HG03196 (cell line): ENCODE measurements around the gene C5.
"Not testable (repeated sequence)": the region's sequence is repeated elsewhere in the genome, so short reads cannot be mapped to it uniquely, and the experiment has no call there.

Source experiments
- ATAC-seq: cut with Tn5 transposase; IDR thresholded peaks from one replicate; pipeline ENCODE4 v1.9.1; 2021; ENCODE audit not compliant: unreplicated experiment

Gene C5

DNA sequence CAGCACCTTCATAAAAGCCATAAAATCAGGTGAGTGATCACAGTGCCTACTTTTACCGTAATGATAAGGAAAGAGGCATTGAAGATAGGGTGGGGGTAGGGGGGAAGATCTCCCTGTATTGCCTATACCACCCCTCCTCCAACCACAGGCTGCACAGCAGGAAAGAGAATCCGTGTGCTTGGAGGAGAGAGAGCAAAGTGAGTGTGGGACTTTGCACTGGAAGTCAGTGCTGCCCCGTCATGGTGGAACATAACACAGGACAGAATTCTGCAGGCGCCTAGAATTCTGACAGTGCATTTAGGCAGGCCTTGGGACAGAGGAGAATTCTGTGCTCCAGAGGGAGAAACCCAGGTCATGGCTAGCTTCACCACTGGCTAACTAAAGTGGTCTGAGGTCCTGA, 3.5 kb upstream of the C5 start:
- no peak for ATAC-seq

DNA sequence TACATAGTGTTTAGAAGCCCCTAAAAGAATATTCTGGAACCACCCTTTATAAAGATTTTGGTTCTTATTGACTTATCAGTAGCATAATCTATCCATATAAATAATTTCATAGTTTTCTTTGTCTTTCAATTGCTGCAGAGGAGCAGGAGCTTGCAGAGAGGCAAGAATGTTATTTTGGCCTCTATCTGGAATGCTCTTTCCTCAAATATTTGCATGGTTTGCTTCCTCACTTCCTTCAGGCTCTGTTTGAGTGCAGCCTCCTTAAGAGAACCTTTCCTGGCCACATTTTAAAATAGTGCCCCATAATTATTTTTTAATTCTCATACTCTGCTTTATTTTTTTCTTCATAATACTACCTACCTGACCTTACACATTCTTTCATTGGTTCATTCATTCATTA, 1.5 kb downstream of the C5 start:
- no peak for ATAC-seq

DNA sequence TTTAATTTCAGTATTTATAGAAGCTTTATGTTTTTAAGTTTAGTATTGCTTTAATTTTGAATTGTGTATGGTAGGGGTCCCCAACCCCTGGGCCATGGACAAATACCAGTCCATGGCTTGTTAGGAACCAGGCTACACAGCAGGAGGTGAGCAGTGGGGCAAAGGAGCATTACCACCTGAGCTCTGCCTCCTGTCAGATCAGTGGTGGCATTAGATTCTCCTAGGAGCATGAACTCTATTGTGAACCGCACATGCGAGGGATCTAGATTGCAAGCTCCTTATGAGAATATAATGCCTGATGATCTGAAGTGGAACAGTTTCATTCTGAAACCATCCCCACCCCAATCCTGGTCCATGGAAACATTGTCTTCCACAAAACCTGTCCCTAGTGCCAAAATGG, 1.9 kb downstream of the C5 start:
- ATAC-seq = no peak

DNA sequence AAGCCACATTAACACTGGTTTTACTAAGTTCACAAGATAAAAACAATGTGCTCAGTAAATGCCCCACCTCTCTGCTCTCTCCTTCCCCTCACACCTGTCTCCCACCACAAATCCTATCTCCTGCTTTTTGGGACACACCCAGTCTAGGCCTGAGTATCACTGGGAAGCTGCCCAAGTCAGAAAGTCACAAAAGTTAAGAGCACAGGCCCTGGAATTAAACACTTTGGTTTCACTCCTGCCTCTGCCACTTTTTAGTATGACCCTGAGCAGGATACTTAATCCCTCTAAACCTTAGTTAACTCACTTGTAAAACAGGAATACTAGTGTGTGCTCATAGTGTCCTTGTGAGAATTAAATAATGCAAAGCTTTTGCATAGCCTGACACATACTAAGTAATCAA, 11.3 kb downstream of the C5 start:
- no peak for ATAC-seq

DNA sequence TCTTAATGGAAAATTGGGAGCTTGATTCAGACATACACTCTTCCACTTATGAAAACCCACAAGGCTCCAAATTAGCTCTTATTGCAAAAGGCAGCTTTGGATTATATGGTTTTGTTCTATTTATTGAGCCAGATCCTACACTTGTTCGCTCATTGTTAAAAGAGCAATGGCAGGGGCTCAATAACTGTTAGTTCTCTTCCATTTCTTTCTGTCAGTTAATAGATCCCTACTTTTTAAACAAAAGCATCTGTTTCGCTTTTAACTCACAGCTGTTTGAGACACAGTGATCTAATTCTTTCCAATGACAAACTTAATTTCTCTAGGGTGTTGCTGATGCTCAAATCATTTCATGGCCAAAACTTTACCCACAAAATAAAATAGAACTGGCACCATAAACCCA, 11.7 kb downstream of the C5 start:
- ATAC-seq = no peak

DNA sequence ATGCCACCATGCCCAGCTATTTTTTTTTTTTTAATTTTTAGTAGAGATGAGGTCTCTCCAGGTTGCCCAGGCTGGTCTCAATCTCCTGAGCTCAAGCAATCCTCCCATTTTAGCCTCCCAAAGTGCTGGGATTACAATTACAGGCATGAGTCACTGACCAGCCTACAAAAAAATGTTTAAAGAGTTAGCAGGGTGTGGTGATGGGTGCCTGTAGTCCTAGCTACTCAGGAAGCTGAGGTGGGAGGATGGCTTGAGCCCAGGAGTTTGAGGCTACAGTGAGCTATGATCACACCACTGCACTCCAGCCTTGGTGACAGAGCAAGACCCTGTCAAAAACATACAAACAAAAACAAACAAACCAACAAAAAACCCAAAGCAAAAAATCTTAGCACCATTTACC, 14.4 kb downstream of the C5 start:
- ATAC-seq = not testable (repeated sequence)

DNA sequence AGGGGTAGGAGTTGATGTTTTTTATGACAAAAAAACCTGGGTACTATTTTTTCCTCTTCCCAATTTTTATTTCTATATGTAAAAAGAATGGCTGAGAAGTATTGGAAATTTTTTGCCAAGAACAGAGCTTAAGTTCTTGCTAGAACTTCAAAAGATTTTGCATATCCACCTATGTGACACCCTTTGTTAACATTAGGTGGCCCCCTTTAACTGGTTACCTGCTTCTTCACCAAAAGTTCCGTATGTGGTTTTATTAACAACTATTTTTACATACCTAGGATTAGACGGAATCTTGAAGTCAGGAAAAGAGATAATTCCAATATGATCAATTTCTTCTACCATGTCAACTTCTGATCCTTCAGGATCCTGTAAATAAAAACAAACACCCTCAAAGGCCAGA, 15.5 kb downstream of the C5 start:
- no peak for ATAC-seq

DNA sequence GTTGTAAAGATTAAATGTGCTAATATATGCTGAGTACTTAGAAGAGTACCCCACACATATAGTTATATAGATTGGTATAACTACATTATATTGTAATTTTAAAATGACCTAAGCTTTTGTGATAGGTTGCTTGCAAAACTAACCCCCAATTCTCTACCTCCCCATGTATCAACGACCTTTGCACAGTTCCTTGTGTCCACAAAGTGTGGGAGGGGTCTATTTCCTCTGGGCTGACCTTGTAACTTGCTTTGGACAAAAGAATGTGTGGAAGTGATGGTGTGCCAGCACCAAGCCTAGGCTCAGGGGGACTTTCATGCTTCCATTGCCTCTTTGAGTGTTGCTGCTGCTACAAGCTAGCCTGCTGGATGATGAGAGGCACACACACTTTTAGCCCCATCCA, 20.6 kb downstream of the C5 start:
- ATAC-seq = no peak

DNA sequence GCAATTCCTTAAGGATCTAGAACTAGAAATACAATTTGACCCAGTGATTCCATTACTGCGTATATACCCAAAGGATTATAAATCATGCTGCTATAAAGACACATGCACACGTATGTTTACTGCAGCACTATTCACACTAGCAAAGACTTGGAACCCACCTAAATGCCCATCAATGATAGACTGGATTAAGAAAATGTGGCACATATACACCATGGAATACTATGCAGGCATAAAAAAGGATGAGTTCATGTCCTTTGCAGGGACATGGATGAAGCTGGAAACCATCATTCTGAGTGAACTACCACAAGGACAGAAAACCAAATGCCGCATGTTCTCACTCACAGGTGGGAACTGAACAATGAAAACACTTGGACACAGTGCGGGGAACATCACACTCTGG, 21.8 kb downstream of the C5 start:
- ATAC-seq = not testable (repeated sequence)

DNA sequence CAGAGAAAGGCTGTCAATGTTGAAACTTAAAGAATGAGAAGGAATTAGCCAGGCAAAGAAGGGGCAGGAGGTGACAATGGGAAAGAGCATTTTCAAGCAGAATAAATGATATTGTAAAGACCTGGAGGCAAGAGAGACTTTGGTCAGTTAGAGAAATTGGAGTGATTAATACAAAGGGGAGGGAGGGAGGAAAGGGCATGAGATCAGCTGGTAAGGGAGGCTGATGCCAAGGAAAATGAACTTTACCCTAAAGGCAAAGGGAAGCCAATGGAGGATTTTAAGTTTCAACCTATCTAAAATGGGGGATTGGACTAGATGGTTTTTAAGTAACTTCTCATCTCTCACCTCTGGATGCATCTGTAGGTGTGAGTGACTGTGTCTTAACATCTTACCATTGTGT, 23.3 kb downstream of the C5 start:
- no peak for ATAC-seq

DNA sequence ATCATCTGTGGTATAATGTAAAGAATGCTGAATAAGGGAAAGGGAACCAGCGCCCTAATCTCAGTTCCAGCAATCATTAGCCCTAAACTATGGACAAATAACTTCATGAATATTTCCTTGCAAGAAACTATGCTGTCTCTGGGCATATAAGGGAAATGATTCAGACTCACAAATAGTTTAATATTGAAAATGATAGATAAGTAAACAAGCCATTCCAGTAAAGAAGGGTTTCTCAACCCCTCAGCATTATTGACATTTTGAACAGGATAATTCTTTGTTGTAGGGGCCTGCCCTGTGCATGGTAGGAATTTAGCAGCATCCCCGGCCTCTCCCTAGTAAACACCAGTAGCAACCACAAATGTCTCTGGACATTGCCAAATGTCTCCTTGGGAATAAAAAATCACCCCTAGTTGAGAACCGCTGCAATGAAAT, 23.8 kb downstream of the C5 start:
- ATAC-seq = no peak

DNA sequence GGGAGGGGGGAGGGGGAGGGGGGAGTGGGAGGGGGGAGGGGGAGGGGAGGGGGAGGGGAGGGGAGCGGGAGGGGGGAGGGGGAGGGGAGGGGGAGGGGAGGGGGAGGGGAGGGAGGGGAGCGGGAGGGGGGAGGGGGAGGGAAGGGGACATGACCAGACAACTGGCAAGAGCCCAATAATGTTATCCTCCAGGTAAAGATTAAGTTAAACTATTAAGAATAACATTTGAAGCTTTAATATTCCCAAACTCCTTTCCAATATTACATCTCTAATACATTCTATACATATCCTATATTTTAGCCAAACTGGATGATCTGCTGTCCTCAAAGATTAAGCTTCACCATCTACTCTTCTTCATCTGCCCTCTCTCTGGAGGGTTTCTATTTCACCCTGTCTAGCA, 25.8 kb downstream of the C5 start:
- ATAC-seq = no peak

DNA sequence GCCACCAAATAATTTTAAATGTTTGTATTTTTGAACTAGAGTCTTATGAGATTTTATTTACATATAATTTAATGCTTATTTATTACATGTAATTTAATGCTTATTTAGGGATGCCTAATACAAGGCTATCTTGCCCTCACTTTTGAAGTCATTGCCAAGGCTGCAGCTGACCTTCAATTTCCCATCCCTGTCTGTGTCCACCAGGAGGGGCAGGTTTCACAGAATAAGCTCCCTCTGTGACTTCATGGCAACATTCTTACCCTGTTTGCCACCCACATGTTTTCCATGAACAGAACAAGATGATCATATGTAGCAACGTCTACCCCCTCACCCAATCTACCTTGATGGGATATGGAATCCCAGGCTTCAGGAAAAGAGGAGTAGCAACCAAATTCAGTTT, 27.0 kb downstream of the C5 start:
- no peak for ATAC-seq

DNA sequence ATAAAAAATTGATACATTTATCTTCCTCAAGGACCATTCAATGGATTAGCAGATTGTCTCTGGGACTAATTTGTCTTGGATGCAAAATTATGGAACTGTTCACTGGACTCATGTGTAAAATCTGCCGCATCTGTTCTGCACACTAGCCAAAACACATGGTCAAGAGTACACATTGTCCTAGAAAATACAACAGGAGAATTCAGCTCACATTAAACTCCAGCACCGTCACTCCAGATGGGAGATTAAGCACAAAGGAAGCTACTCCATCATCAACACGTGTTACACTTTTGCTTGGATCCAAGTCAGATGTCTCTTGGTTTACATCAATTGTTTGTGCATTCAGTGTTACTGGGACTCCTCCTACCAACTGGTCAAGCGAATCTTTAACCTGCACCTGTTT, 28.8 kb downstream of the C5 start:
- ATAC-seq = no peak

DNA sequence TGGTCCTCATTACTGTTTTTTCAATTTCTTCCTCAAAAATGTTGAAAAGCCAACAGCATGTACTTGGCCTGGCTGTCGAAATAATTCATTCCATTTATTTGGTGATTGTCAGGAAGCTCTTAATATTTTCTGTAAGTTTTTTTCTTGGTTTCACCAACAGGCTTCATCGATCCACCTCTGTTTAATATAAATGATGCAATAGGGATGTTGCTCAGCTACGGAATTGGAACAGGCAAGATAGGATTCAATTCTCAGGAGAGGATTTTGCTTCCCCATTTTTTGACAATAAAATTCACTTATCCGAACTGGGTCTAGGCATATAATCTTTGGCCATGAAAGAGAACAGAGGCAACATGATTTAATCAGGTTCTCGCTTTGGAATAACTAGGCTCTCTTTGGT, 30.8 kb downstream of the C5 start:
- no peak for ATAC-seq

DNA sequence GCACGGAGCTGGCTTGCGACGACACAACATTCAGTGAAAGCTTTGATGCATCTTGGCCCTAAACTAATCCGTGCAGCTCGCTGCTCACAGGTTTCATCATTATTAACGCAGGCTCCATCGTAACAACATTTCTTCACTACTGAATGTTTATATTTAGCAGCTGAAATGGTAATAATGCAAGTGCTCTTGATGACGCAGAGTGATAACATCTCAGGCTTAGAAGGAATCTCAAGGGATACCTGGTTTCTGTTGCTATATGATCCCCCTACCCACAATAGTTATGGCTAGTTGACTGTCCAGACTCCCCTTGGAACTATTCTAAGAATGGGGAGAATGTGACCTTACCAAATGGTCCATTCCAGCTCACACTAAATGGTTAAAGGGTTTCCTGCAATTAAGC, 36.2 kb downstream of the C5 start:
- ATAC-seq = no peak

DNA sequence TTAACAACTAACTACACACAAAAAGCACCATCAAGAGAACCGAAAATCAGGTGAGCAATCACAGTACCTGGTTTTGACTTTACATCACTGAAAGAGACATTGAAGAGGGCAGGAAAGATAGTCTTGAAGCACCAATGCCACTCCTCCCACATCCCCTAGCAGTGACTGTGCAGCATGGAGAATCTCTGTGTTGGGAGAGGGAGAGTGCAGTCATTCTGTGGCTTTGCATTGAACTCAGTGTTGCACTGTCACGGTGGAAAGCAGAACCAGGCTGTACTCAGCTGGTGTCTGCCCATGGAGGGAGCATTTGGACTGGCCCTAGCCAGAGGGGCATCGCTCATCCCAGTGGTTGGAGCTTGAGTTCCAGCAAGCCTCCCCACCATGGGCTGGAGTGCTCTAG, 40.4 kb downstream of the C5 start:
- ATAC-seq = no peak

DNA sequence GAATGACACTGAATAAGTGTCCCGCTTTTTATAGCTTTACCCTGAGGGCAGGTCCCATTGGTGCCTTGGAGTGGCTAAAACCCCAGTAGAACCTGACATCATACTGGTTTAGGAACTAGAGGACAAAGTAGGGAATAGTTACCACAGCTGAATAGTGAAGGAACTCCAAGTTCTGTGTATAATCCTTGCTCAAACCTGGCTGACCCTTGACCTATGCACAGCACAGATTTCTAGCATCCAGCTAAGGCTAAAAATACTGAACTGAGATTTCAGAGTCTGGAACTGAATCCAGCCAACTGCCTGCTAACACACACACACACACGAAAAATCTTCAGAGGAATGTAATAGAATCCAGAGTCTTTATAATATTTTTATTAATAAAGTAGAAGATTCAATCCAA, 50.8 kb downstream of the C5 start:
- no peak for ATAC-seq

DNA sequence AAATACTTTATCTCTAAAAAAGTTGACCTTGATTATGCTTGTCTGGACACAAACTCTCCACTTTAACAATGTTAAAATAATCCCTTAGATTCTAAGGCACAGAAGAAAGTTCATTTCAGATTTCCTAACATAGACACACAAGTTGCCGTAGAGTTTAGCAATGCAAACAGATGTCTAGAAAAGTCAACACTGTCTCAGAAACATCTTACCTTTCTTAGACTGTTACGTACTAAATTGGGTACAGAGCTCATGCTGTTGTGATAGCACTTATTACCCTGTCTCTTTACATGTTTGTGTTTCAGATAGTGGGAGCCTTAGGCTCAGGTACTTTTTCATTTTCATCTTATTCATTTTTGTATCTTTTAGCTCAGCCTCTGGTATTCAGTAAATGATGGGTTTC, 52.0 kb downstream of the C5 start:
- no peak for ATAC-seq

DNA sequence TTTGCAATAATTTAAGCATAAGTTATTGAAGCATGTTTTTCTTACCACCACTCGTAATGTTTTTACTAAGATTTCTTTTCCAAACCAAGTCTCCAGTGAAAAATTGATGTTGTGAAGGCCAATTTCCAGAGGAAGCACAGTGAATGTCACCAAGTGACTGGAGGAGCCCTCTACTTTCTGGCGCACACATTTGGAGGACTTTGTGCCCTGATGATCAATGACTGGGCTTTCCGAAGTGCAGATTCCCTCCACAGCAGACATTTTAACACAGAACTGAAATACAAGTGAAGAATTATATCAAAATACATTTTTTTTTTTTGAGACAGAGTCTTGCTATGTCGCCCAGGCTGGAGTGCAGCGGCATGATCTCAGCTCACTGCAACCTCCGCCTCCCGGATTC, 52.6 kb downstream of the C5 start:
- no peak for ATAC-seq

DNA sequence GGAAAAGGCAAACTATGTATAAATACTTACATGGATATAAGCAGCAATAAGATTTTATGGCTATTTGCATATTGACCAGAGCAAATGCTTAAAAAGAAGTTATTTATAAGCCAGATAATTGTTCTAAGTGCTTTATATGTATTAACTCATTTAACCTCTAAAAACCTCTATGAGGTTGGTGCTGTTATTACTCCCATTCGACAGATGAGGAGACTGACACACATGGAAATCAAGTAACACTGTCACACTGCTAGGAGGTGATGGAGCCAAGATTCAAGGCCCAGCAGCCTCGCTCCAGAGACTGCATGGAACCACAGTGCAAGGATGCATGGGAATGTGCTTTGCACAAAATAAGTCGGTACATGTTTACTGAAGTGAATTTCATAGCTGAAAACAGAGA, 53.7 kb downstream of the C5 start:
- ATAC-seq = no peak

DNA sequence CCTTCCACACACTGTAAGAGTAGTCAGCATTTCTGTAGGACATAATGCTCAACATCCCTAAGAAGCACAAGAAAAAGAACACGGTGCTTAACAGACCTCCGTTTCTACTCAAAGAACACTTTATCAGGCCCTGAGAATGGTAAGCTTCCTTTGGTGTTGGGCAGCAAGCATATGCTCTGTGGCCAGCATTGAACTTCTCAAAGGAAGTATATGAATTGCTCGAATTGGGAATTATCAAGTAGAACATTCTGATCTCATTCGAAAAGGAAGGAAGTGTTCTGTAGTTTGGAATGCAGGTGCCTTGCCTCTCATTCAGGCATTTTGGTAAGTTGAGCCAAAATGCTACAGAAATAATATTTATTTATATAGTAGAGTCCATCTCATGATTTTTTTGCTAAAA, 61.0 kb downstream of the C5 start:
- ATAC-seq = no peak

DNA sequence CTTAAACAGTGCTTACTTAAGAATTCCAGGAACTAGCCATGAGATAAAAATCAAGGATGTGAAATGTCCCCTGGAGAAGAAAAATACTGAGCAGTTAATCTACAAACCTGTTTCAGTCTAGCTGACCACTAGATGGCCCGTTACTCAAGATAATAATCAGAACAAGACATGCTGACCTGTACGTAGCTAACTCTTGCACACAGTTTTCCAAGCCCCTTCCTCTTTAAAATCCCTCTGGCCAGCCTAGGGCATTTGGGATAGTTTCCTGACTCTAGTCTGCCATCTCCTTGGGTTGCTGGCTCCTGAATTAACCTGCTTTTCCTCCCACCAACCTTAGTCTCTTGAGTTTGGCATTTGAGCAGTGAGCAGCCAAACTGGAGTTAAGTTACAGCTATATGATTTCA, 64.3 kb downstream of the C5 start:
- no peak for ATAC-seq

DNA sequence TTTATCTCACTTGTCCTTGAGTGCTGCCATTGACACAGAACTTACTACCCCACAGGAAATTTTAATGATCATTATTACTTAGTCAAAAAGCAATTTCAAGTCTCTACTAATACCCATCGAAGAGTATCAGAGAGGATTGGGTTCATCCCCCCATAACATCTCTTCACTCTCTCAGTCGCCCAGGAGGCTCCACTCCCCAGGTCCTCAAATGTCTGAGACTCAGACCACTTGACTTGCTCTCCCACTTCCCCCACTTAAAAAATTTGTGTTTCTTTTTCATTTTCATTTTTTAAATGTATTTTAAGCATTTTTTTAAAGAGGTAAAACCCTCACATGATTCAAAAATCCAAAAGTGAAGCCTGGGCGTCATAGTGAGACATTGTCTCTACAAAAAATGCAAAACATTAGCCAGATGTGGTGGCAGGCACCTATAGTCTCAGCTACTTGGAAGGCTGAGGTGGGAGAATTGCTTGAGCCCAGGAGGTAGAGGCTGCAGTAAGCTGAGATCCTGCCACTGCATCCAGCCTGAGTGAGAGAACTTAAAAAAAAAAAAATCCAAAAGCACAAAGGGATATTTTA, 66.7 kb downstream of the C5 start:
- no peak for ATAC-seq
